HepG2 (cell line): Measurements from ENCODE around the gene POU2F2.

Experiments
- CTCF ChIP-seq: sonication (generic); formaldehyde crosslinking; IDR thresholded peaks from 2 replicates; pipeline ENCODE4 v1.5.0; 2020; ENCODE audit warnings: mild to moderate bottlenecking, missing genetic modification reagents, moderate library complexity
- HOXA7 ChIP-seq: sonication (generic); formaldehyde crosslinking; IDR thresholded peaks from 2 replicates; pipeline ENCODE4 v1.8.1; 2022; ENCODE audit warnings: mild to moderate bottlenecking, missing genetic modification reagents, moderate library complexity
- NFIC ChIP-seq: IDR thresholded peaks from 2 replicates; pipeline ENCODE4 v1.6.1; 2012; ENCODE audit warnings: mild to moderate bottlenecking, low read length, inconsistent platforms
- SATB2 ChIP-seq: sonication (generic); formaldehyde crosslinking; IDR thresholded peaks from 2 replicates; pipeline ENCODE4 v1.5.0; 2020; ENCODE audit warnings: missing genetic modification reagents
- SNRNP70 ChIP-seq: fragments of 200-400 bp; formaldehyde crosslinking; IDR thresholded peaks from 2 replicates; pipeline ENCODE4 v1.6.1; 2017; ENCODE audit warnings: mild to moderate bottlenecking, low read depth, low read length, moderate library complexity
- ZBTB40 ChIP-seq, 2 experiments: fragments of 450-650 bp in 1 of 2; sonication (generic) in 1 of 2; formaldehyde crosslinking in 1 of 2; IDR thresholded peaks; 2 replicates each; pipeline versions ENCODE4 v1.6.1 to v1.8.0; 2016 to 2022; ENCODE audit warnings: antibody characterized with exemption in 1 of 2, mild to moderate bottlenecking in 1 of 2, missing genetic modification reagents in 1 of 2

GRCh38 chr19:42121656-42122069 lies 10.6 kb downstream of the POU2F2 start:
- TF ChIP-seq HOXA7 (CRISPR knock-in tag) (no peak), SNRNP70 (no peak), ZBTB40 (IDR thresholded peaks at IDR 0.05) (no peak), ZBTB40 (CRISPR knock-in tag; IDR thresholded peaks at IDR 0.05) (no peak), NFIC (no peak), SATB2 (no peak), CTCF (no peak)
